AG08396 (cell line): Measurements from ENCODE around the gene CELSR3.
A peak's percentile ranks its signal among the peaks of the same experiment; 100 is the strongest.

Experiments used
- DNase-seq: peaks from one replicate; pipeline ENCODE4 v3.0.0; 2012; ENCODE audit warnings: low spot score, mixed read lengths

Gene CELSR3

DNA sequence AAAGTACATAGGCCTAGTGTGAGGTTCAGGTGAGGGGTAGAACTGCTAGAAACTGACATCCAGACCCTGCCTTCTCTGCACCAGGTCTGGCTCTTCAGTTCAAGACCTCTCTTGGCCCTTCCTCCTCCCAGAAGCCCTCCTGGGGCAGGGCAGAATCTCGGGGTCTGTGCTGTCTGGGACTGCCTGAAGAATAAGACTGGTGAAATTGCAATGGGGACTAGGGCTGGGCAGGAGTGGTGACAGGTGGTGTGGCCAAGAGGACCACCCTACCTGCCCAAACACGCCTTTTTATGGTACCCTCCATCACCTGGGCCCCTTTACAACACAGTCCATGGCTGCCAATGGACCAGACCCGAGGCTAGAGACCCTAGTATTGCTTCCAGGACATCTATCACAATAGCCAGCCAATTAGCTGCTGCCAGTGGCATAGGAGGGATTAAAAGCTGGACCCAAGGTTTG, 24.6 kb upstream of the CELSR3 start:
- DNase-seq: no peak

DNA sequence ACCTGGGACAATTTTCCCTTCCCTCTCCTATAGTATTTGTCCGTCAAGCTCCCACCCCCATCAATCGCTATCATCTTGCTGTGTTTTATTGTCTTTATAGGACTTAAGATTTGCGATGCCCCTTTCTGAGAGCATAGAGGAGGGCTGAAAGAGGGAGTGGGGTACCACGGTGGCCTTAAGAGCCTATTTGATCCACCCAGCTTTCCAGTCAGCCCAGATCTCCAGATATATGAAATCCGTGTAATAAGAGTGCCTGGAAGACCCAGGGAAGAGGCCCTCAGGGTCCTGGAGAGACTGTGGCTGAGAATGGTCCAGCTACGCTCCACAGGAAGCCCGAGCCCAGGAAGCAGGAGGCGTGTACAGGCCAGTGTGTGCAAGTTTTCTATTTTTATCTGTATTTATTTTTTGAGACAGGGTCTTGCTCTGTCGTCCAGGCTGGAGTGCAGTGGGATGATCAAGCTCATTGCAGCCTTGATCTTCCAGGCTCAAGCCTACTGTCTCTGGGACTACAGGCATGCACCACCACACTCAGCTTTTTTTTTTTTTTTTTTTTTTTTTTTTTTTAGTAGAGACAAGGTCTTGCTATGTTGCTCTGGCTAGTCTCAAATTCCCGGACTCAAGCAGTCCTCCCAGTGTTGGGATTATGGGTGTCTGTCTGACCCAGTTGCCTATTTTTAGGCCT, 24.0 kb upstream of the CELSR3 start:
- DNase-seq: no peak

GRCh38 chr3:48685603-48686511, 23.2 kb upstream of the CELSR3 start, which contains the start of gene NCKIPSD:
NCKIPSD (minus strand) TSS chr3:48685915; CDS start chr3:48685807, 108 bp downstream.
- peak; percentile 97 for DNase-seq

DNA sequence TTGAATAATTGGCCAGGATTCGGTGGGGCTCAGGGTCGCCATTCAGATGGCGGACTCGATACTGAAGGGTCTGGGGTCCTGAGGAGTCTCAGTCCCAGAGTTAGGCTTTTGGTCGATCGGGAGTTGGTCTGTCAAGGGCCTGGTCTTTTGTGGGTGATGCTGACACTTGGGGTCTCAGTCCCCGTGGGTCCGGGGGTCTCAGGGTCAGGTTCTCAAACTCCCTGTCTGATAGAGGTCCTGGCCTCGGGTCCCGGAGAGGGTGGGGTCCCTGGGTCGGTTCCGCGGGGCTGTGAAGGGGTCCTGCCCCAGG, 22.6 kb upstream of the CELSR3 start:
- no peak for DNase-seq

DNA sequence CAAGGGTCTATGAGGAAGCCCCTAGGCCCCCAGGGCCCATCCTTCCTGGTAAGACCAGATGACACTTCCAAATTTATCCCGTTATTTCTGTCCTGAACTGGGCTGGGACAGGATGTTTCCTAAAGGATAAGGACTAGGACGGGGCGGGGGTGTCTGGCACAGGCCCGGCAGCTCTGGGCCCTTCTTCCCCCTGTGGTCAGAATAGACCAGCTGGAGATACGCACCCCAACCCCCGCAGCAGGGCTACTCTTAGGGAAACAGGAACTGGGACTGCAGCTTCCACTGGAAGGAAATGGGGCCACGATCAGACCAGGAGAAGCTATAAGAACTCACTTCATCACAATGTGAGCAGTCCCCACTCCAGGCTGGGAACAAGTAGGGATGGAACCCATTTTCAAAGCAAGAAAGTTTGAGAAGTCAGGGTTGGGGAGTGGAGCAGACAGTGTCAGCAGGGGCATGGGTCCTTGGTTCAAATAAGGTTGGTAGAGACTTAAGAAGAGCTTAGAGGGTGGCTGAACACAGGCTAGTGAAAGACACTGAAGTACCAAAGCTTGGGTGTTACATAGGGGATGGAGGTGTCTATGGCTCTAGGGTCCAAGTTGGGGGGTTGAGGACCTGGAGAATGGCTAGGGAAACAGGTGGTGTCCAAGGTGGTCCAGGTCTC, 21.9 kb upstream of the CELSR3 start:
- peak; percentile 67 for DNase-seq

DNA sequence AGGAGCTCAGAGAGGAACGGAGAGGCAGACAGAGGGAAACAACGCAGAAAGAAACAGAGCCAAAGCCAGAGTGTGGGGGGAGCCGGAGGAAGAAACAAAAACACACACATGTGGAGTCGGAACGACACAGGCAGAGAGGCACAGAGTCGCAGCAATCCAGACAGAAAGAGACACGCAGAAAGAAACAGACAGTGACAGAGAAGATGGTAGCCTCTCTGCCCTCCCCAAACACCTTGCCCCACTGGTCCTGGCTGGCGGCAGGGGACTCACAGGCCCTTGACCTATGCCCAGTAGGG, 21.3 kb upstream of the CELSR3 start:
- no peak for DNase-seq

GRCh38 chr3:48682786-48683185, 20.1 kb upstream of the CELSR3 start:
- DNase-seq: no peak

GRCh38 chr3:48681974-48682610, 19.4 kb upstream of the CELSR3 start:
- no peak for DNase-seq

DNA sequence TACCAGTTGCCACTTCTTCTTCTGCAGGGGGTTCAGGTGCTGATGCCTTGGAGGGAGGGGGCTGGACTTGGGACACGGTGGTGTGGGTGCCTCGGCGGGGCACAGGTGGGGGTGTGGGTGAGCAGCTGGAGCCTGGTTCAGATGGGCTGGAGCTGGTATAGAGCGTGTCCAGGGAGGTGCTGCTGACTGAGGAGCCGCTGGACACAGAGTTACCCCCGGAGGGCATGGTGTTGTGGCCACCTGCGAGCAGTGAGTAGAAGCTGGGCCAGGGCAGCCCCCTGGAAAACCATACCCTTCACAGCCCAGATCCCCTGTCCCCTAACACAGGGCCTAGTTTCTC, 18.8 kb upstream of the CELSR3 start:
- no peak for DNase-seq

GRCh38 chr3:48680811-48681540, 18.3 kb upstream of the CELSR3 start:
- DNase-seq: no peak

DNA sequence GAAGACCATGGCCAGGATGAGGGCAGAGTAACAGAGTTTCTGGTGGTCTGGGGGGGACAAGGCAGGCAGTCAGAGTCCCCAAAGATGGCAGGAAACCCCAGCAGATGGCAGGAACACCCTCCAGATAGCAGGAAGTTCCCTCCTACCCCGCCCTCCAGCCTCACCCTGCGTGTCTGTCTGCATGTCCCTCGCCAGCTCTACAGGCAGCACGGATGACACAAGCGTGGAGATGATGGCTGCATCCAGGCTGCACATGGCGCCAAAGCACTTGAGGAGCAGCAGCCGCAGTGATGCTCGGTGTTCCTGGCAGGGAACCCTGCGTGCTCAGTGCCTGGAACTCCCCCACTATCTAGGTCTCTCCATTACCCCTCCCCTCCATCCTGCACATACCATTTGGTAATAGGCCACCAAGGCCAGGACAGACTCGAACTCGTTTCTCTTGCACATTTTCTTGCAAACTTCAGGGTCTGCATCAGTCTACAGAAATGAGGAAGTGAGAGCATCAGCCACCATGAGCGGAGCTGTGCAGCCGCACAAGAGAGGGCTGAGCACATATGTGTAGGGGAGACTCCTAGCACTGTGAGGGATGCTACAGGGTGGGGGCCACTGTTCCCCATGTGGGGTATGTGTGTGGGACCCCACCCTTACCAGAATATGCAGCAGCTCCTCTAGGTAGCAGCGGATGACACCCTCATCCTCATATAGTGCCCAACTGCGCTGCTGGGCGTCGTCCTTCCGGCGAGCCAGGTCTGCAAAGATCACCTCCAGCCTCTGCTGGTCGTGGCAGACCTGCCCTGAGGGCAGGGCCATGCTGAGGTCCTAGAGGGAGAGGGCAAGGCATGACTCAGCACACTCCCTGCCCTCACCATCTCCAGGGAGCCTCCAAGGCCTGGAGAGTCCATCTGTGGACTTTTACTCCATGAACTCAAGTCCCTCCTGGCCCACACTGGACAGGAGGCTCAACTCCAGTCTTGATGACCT, 17.0 kb upstream of the CELSR3 start:
- no peak for DNase-seq

DNA sequence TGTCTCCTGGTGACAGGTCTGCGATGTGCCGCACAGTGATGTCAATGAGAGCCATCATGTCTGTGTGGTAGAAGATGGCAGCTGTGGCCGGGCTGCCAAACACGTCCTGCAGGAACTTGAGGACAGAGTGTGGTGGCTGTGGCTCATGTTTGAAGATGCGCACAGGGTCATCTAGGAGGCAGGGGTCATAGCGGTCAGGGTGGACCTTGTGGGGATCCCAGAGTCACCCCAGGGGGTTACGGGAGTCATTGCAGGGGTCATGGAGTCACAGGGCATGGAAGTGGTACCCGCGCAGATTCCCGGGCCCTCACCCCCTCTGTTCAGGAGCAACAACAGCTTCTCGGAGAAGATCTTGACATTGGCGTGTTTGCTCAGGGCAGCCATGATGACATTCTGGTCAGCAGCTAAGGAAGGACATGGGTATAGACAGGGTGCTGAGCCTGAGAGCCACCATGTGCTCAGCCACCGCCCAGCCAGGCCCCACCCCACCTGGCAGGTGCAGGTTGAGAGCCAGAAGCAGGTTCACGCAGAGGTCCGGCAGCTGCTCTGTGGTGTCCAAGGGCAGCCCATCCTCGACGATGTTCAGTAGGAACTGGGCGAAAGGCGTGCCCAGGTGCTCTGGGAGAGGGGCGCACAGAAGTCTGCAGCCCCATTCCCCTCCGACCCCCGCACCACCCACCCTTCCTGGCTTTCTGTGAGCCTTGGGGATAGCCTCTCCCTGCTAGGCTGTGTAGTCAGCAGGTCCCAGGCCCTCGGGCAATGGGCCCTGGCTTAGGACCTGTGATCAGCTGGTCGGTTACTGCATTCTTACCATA, 16.1 kb upstream of the CELSR3 start:
- no peak for DNase-seq

DNA sequence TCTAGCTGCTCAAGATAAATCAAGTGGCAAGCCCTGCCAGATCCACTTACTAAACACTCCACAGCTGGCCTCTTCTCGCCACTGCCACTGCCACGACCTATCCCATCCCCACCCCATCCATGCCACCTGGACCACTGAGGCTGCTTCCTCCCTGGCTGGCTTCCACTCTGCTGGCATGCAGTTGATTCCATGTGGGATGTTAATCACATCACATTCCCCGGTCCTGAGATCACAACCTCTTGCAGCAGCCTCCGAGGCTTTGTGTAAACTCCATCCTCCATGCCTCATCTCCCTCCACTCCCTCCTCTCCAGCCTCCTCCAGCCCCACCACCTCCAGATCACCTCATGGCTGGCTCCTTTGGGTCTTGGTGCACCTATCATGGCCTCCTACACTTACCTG, 15.4 kb upstream of the CELSR3 start:
- peak; percentile 77 for DNase-seq

DNA sequence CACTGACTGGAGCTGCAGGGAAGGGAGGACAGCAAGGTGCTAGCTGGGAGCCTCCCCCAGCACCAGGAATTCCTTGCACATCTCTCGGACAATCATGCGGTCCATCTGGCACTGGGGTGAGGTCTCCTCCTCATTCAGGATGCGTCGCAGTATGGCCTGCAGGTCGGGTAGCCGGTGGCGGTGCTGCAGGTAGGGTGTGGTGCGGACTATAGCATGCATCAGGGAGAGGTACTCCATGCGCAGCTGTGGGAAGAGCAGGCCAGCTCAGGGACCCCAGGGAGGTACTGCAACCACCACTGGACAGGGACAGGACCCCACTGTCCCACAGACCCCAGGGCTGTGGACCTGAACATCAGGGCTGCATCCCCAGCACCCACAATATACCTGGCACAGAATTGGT, 11.8 kb upstream of the CELSR3 start:
- no peak for DNase-seq

GRCh38 chr3:48672522-48672921, 9.8 kb upstream of the CELSR3 start:
- DNase-seq: no peak

- no peak for DNase-seq
These were observed 2.2 kb upstream of the CELSR3 start for GRCh38 chr3:48664929-48665328.

GRCh38 chr3:48664313-48664644, 1.6 kb upstream of the CELSR3 start:
- no peak for DNase-seq

GRCh38 chr3:48663489-48664312, 1.0 kb upstream of the CELSR3 start:
- DNase-seq: peak; percentile 98

GRCh38 chr3:48662145-48662752, 437 bp downstream of the CELSR3 start:
- no peak for DNase-seq
